Right ventricle myocardium inferior (tissue), 1 donor: ENCODE measurements around the gene ZNF835. TPM values are rescaled to one million over a fixed set of nuclear protein-coding genes. Genes with fewer than 3 reads are reported as not detected.
A peak's percentile ranks its signal among the peaks of the same experiment; 100 is the strongest.

Experiments used
- ATAC-seq: fragments of 200-7000 bp; cut with Tn5 transposase; one replicate; pipeline ENCODE4 v1.9.1; 2020; ENCODE audit warnings: mild to moderate bottlenecking, moderate library complexity
- DNase-seq: peaks from one replicate; pipeline ENCODE4 v3.0.0; 2021; ENCODE audit errors: missing footprints
- intact Hi-C: fragments of 100-400 bp; cut with DNase I; formaldehyde crosslinking; loops from one replicate; pipeline ENCODE4 v1.11.0; 2022
- long read RNA-seq: library from polyadenylated mRNA; unstranded; transcript quantifications from one replicate; pipeline ENCODE4 v2.0.0, GENCODE V29; 2021
- total RNA-seq: library from RNA; stranded (reverse); fragmentation: NEBNext Ultra II Directional; extraction: Animal tissue kit (Norgen Biotek cat#: 25700); gene quantifications from one replicate; pipeline ENCODE4 v1.2.1, GENCODE V29; 2021
- donor health status: DM: no; HTN: yes; CAD: no; lungs with severe emphysema.

ZNF835 gene
- 7.3 TPM for total RNA-seq
- long read RNA-seq, partial matches to known transcripts = 0 of 4 reads
- long read RNA-seq, other reads (novel, unspliced or antisense) = 1 of 4 reads

DNA sequence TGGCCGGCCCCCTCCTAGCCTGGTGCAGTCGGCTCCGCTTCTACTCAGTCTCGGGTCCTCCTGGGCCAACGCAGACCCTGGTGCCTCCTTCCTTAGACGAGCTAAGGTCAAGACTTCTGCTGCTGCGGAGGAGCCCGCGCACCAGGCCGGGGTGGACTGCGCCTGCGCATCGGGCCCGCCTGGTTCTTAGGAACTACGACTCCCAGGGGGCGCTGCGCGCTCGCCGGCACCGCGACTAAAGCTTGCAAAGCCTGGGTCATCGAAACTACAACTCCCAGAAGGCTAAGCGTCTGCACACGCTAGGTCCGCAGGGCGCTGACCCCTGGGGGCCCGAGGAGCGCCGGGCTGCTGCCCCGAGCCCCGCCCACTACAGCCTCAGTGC, at the start of gene ZNF835:
Gene ZNF835, minus strand, starts transcription at position 145 of the 382 bp plus-strand sequence. CDS start 6,559 bp downstream, outside the sequence.
- DNase-seq = peak; percentile 97
- intact Hi-C loops = loop anchor here (2.0 to 5.0 kb wide), 2 partner anchors 74 to 167 kb away; partner anchors contain the start of gene ZNF71
- peak; percentile 95 for ATAC-seq

- ATAC-seq (no peak), DNase-seq (no peak)
- intact Hi-C loops = loop anchor here (10.0 kb wide), 1 partner anchor 325 kb away; the partner anchor contains the start of gene ZNF582
These were observed 48.7 kb upstream of the ZNF835 start for GRCh38 chr19:56720281-56720680.

DNA sequence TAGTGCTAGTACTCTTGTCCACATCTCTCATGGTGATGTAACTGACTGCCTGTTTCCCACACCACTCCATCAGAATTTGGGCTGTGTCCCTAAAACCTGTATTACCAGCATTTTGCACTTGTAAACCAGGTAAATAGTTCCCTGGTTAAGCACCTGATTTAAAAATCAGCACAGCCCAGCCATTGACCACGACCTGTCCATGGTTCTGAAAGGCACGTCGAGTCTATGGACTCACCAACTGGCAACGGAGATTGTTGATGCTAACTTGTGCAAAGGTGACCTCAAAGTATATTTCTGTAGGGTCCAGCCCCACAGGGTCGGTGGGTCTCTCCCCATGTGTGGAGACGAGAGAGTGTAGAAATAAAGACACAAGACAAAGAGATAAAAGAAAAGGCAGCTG, 46.7 kb upstream of the ZNF835 start:
- ATAC-seq (no peak), DNase-seq (no peak)
- intact Hi-C loops = no loop called here

- intact Hi-C loops = no loop called here
- ATAC-seq (no peak), DNase-seq (no peak)
These were observed 41.2 kb upstream of the ZNF835 start for GRCh38 chr19:56712611-56713276.

DNA sequence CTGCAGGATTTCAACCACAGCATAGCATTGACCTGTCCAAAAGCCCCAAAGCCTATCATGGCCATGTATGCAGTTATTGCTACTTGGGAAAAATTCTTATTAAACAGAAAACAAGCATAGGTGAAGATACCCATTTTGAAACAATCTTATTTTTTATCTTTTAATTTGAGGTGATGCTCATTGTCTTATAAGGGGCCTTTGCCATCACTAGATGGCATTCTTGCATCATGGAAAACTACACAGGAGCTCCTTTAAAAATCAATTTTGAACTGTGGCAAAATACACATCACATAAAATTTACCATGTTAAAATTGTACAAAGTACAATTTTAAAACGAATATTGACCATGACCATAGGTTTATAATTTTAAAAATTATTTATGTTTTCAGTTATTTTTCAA, 38.9 kb upstream of the ZNF835 start:
- ATAC-seq = no peak
- intact Hi-C loops = no loop called here

GRCh38 chr19:56707821-56708220, 36.3 kb upstream of the ZNF835 start:
- DNase-seq = no peak
- no peak for ATAC-seq
- intact Hi-C loops = no loop called here

More for the DNA sequence above, 38.9 kb upstream of the ZNF835 start:
- no peak for DNase-seq

GRCh38 chr19:56705939-56706338, 34.4 kb upstream of the ZNF835 start:
- ATAC-seq (no peak), DNase-seq (no peak)
- intact Hi-C loops = no loop called here

GRCh38 chr19:56701895-56702294, 30.3 kb upstream of the ZNF835 start:
- DNase-seq (no peak), ATAC-seq (no peak)
- intact Hi-C loops = no loop called here

GRCh38 chr19:56699552-56699951, 28.0 kb upstream of the ZNF835 start:
- ATAC-seq (no peak), DNase-seq (no peak)
- intact Hi-C loops = no loop called here

GRCh38 chr19:56692206-56692895, 20.8 kb upstream of the ZNF835 start:
- ATAC-seq (no peak), DNase-seq (no peak)
- intact Hi-C loops = no loop called here

DNA sequence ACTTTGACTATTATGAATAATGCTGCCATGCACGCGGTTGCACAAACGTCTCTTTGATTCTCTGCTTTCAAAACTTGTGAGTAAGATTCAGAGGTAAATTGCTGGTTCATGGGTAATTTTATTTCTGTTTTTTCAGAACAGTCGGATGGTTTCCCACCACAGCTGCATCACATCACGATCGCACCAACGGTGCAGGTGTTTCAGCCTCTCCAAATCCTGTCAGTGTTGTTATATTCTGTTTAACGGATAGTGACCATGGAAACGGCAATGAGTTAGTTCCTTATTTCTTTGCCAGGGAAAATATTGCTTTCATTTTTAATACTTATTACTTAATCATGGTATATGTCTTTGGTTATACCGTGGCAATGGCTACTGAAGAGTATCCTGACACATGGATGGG, 19.1 kb upstream of the ZNF835 start:
- no peak for DNase-seq
- ATAC-seq = no peak
- intact Hi-C loops = no loop called here

DNA sequence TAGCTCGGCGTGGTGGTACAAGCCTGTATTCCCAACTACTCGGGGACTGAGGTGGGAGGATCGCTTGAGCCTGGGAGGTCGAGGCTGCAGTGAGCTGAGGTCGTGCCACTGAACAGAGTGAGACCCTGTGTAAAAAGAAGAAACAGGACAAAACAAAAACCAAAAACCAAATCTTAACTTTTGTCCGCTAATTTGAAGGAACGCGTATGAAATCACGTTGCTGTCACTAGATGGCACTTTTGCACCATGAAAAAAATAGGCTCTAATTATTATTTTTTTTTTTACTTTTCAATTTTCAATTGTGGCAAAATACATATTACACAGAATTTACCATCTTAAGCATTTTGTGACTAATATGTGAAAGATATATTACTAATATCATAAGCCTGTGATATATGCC, 17.6 kb upstream of the ZNF835 start:
- intact Hi-C loops = no loop called here
- no peak for DNase-seq
- no peak for ATAC-seq

GRCh38 chr19:56687031-56687430, 15.5 kb upstream of the ZNF835 start:
- ATAC-seq (no peak), DNase-seq (no peak)
- intact Hi-C loops = no loop called here

GRCh38 chr19:56683116-56683515, 11.6 kb upstream of the ZNF835 start:
- intact Hi-C loops = no loop called here
- no peak for DNase-seq
- ATAC-seq = no peak

GRCh38 chr19:56681702-56682101, 10.1 kb upstream of the ZNF835 start:
- no peak for DNase-seq
- ATAC-seq = no peak
- intact Hi-C loops = no loop called here

- DNase-seq (no peak), ATAC-seq (no peak)
- intact Hi-C loops = no loop called here
These were observed 6.6 kb upstream of the ZNF835 start for GRCh38 chr19:56678205-56678604.

DNA sequence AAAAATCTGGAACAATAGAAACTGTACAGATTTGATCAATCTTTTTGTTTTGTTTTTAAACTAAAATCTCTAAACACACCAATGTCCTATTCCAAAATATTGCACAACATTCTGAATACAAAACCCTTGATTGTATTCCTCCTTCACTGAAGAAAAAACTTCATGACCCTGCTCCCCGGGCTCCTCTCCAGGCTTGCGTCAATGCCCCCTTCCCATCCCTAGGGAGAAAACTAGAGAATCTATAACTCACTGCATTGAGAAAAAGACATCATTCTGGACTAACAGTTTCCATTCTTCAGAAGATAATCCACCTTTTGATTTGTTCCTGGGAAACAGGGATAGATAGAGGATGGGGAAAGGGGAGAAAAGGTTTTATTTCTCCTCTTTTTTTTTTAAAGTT, 1.1 kb upstream of the ZNF835 start:
- DNase-seq = peak; percentile 87
- ATAC-seq = peak; percentile 49
- intact Hi-C loops = loop anchor here (5.0 kb wide), 1 partner anchor 75 kb away; the partner anchor contains the start of gene ZNF71

GRCh38 chr19:56670961-56671612, 470 bp downstream of the ZNF835 start:
- DNase-seq = peak; percentile 69
- intact Hi-C loops = loop anchor here (2.0 to 5.0 kb wide), 2 partner anchors 74 to 168 kb away; partner anchors contain the start of gene ZNF71

GRCh38 chr19:56670401-56670960, 1.1 kb downstream of the ZNF835 start:
- DNase-seq (no peak), ATAC-seq (no peak)
- intact Hi-C loops = loop anchor here (2.0 to 5.0 kb wide), 2 partner anchors 73 to 168 kb away; partner anchors contain the start of gene ZNF71

More at GRCh38 chr19:56670961-56671612, 470 bp downstream of the ZNF835 start:
- ATAC-seq = no peak
